ENCODE measurements around the gene SP2. TPM values are rescaled to one million over a fixed set of nuclear protein-coding genes. Genes with fewer than 3 reads are reported as not detected.

SP2 gene
- total RNA-seq, 2 donors from 2014 or later = 12.8 to 13.4 TPM

DNA sequence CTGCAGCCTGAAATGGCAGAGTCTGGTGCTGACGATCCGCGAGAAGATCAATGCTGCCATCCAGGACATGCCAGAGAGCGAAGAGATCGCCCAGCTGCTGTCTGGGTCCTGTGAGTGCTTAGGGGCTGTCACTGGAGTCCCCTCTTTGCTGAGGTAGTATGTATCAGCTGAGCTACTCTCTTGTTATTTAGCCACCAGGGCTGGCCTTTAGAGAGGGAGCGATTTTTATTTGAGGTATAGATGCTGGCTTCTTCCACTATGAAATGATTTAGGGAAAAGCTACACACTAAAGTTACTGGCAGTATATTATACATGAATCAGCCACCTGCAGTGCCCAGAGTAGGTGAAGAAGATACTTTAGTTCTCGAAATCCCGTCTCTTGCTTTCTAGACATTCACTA lies 77.5 kb downstream of the SP2 start:
- H3K9me3 Mint-ChIP-seq = no peaks in the 10 kb centered on the region
- WGBS, 2 experiments (ENCODE audit: insufficient coverage in 1 of 2, insufficient read length in 1 of 2) = 87 to 97% methylated on average over 4 to 8 of the region's 8 CpGs
- H3K36me3 Mint-ChIP-seq (ENCODE audit: low read depth) = peaks cover 39% of the 10 kb centered on the region
- no peak overlapping the region for H3K4me3 ChIP-seq (ENCODE audit: low read length)
- peaks cover 24% of the 10 kb centered on the region for H3K36me3 ChIP-seq (ENCODE audit: control insufficient read depth, insufficient read depth, low read length)
- H3K4me3 Mint-ChIP-seq = no peak overlapping the region
- TF ChIP-seq, protein P1, sequence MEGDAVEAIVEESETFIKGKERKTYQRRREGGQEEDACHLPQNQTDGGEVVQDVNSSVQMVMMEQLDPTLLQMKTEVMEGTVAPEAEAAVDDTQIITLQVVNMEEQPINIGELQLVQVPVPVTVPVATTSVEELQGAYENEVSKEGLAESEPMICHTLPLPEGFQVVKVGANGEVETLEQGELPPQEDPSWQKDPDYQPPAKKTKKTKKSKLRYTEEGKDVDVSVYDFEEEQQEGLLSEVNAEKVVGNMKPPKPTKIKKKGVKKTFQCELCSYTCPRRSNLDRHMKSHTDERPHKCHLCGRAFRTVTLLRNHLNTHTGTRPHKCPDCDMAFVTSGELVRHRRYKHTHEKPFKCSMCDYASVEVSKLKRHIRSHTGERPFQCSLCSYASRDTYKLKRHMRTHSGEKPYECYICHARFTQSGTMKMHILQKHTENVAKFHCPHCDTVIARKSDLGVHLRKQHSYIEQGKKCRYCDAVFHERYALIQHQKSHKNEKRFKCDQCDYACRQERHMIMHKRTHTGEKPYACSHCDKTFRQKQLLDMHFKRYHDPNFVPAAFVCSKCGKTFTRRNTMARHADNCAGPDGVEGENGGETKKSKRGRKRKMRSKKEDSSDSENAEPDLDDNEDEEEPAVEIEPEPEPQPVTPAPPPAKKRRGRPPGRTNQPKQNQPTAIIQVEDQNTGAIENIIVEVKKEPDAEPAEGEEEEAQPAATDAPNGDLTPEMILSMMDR (conservative IDR thresholded peaks at IDR 0.05) = no peak
- H3K9me3 ChIP-seq (ENCODE audit: control insufficient read depth, low read length) = no peaks in the 10 kb centered on the region
- no peaks in the 10 kb centered on the region for H3K27me3 ChIP-seq (ENCODE audit: control insufficient read depth, insufficient read depth, low read length, poor library complexity, severe bottlenecking)
- no peak overlapping the region for H3K9ac ChIP-seq (ENCODE audit: extremely low read depth, low read length, poor library complexity, severe bottlenecking)
- peaks cover 9% of the 10 kb centered on the region for H3K27me3 Mint-ChIP-seq (ENCODE audit: insufficient read depth)
- no peak overlapping the region for H3K27ac Mint-ChIP-seq
- H3K27ac ChIP-seq (ENCODE audit: low read depth, low read length) = no peak overlapping the region
- peaks cover 8% of the 10 kb centered on the region for H3K4me1 Mint-ChIP-seq
- no peak for DNase-seq
- no peaks in the 10 kb centered on the region for H3K4me1 ChIP-seq (ENCODE audit: control insufficient read depth, insufficient read depth, low read length)

DNA sequence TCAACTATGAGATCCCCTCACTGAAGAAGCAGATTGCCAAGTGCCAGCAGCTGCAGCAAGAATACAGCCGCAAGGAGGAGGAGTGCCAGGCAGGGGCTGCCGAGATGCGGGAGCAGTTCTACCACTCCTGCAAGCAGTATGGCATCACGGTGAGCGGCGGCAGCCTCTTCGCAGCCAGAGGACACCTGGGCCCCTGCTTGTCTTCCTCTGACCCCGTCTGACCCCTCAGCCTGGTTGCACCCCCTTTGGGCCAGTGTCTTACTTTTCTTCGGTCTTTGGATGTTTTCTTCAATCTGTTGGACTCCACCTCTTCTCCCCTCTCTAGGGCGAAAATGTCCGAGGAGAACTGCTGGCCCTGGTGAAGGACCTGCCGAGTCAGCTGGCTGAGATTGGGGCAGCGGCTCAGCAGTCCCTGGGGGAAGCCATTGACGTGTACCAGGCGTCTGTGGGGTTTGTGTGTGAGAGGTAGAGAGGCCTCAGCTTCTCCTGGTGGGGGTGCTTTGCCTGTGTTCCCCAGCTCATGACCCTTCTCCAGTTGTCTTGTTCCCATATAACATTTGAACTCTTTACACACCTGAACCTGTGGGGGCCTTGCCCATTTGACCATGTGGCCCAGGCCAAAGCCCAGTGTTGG lies 79.3 kb downstream of the SP2 start:
- no peaks in the 10 kb centered on the region for H3K4me1 ChIP-seq (ENCODE audit: control insufficient read depth, insufficient read depth, low read length)
- H3K36me3 ChIP-seq (ENCODE audit: control insufficient read depth, insufficient read depth, low read length) = peaks cover 34% of the 10 kb centered on the region
- no peak overlapping the region for H3K4me3 ChIP-seq (ENCODE audit: low read length)
- H3K27me3 ChIP-seq (ENCODE audit: control insufficient read depth, insufficient read depth, low read length, poor library complexity, severe bottlenecking) = no peaks in the 10 kb centered on the region
- Mint-ChIP-seq H3K36me3 (ENCODE audit: low read depth) (peaks cover 56% of the 10 kb centered on the region), H3K4me3 (no peak overlapping the region), H3K27ac (no peak overlapping the region), H3K27me3 (ENCODE audit: insufficient read depth) (no peaks in the 10 kb centered on the region), H3K9me3 (no peaks in the 10 kb centered on the region), H3K4me1 (peaks cover 2% of the 10 kb centered on the region)
- DNase-seq = peak; percentile 86
- no peaks in the 10 kb centered on the region for H3K9me3 ChIP-seq (ENCODE audit: control insufficient read depth, low read length)
- no peak overlapping the region for H3K9ac ChIP-seq (ENCODE audit: extremely low read depth, low read length, poor library complexity, severe bottlenecking)
- 88 to 92% methylated on average over 9 to 15 of the region's 15 CpGs for WGBS, 2 experiments (ENCODE audit: insufficient coverage in 1 of 2, insufficient read length in 1 of 2)
- TF ChIP-seq, protein P1 (conservative IDR thresholded peaks at IDR 0.05) = peak; percentile 50
- H3K27ac ChIP-seq (ENCODE audit: low read depth, low read length) = no peak overlapping the region

DNA sequence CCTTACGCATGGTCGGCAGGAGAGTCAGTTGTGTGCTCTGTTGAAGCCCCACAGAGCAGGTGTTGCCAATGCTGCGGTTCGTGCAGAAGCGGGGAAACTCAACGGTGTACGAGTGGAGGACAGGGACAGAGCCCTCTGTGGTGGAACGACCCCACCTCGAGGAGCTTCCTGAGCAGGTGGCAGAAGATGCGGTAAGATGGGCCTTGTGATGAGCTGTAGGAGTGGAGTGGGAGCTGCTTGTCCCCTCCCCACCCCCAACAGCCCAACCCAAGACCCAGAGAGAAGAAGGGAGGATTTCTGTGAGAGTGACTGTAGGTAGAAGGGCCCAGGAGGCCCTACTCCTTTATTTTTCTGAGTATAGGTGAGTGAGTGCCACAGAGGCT lies 79.8 kb downstream of the SP2 start:
- no peak overlapping the region for H3K4me3 ChIP-seq (ENCODE audit: low read length)
- H3K4me1 ChIP-seq (ENCODE audit: control insufficient read depth, insufficient read depth, low read length) = no peaks in the 10 kb centered on the region
- no peaks in the 10 kb centered on the region for H3K9me3 Mint-ChIP-seq
- H3K4me1 Mint-ChIP-seq = no peaks in the 10 kb centered on the region
- no peak overlapping the region for H3K4me3 Mint-ChIP-seq
- H3K9ac ChIP-seq (ENCODE audit: extremely low read depth, low read length, poor library complexity, severe bottlenecking) = no peak overlapping the region
- no peaks in the 10 kb centered on the region for H3K27me3 Mint-ChIP-seq (ENCODE audit: insufficient read depth)
- H3K36me3 Mint-ChIP-seq (ENCODE audit: low read depth) = peaks cover 61% of the 10 kb centered on the region
- no peak overlapping the region for H3K27ac ChIP-seq (ENCODE audit: low read depth, low read length)
- no peaks in the 10 kb centered on the region for H3K27me3 ChIP-seq (ENCODE audit: control insufficient read depth, insufficient read depth, low read length, poor library complexity, severe bottlenecking)
- 97 to 98% methylated on average over 6 to 10 of the region's 10 CpGs for WGBS, 2 experiments (ENCODE audit: insufficient coverage in 1 of 2, insufficient read length in 1 of 2)
- H3K36me3 ChIP-seq (ENCODE audit: control insufficient read depth, insufficient read depth, low read length) = peaks cover 39% of the 10 kb centered on the region
- H3K9me3 ChIP-seq (ENCODE audit: control insufficient read depth, low read length) = no peaks in the 10 kb centered on the region
- TF ChIP-seq, protein P1 (conservative IDR thresholded peaks at IDR 0.05) = no peak
- peak; percentile 37 for DNase-seq
- no peak overlapping the region for H3K27ac Mint-ChIP-seq

All from endodermal cell (in vitro differentiated cells).